Measurements from ENCODE around the gene FAT1. TPM values are rescaled to one million over a fixed set of nuclear protein-coding genes. Genes with fewer than 3 reads are reported as not detected.

Gene FAT1, protein sequence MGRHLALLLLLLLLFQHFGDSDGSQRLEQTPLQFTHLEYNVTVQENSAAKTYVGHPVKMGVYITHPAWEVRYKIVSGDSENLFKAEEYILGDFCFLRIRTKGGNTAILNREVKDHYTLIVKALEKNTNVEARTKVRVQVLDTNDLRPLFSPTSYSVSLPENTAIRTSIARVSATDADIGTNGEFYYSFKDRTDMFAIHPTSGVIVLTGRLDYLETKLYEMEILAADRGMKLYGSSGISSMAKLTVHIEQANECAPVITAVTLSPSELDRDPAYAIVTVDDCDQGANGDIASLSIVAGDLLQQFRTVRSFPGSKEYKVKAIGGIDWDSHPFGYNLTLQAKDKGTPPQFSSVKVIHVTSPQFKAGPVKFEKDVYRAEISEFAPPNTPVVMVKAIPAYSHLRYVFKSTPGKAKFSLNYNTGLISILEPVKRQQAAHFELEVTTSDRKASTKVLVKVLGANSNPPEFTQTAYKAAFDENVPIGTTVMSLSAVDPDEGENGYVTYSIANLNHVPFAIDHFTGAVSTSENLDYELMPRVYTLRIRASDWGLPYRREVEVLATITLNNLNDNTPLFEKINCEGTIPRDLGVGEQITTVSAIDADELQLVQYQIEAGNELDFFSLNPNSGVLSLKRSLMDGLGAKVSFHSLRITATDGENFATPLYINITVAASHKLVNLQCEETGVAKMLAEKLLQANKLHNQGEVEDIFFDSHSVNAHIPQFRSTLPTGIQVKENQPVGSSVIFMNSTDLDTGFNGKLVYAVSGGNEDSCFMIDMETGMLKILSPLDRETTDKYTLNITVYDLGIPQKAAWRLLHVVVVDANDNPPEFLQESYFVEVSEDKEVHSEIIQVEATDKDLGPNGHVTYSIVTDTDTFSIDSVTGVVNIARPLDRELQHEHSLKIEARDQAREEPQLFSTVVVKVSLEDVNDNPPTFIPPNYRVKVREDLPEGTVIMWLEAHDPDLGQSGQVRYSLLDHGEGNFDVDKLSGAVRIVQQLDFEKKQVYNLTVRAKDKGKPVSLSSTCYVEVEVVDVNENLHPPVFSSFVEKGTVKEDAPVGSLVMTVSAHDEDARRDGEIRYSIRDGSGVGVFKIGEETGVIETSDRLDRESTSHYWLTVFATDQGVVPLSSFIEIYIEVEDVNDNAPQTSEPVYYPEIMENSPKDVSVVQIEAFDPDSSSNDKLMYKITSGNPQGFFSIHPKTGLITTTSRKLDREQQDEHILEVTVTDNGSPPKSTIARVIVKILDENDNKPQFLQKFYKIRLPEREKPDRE (N-terminal part only)
- 10 to 100 TPM; 73.1 to 95.6 (median 76.5) TPM for total RNA-seq

DNA sequence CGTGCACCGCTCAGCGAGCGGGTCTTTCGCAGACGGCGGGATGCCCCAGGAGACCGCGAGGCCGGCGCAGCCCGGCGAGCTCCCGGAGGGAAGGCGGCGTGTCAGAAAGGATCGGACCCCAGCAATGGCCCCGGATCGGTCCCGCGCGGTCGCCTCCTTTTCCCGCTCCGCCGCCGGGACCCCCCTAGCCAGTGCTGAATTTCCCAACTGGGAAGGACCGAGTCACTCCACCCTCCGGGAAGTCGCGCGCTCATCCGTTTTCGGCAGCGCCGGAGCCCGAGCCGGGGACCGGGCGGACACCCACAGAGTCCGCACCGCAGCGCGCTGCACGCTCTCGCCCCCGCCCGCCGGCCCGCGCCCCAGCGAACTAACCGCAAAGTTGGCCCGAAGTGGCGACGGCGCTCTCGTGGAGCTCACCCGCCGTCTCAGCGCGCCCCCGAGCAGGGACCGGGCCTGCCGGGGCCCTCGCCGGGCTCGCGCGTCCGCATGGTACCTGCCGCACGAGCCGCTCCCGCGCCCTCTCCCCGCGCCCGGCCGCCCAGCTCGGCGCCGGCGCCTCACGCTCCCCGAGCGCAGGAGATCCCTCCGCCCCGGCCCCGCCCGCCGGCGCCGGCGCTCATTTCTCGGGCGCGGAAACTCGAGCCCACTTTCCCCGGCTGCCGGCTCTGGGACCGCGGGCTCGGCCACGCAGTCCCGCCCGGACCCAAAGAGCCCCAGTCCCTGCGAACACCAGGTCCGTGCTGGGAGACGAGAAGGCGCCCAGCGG is at the start of gene FAT1:
FAT1 (minus strand) TSS at position 565 of the 766 bp plus-strand sequence. CDS start 14,029 bp downstream, outside the sequence.
- H3K4me1 ChIP-seq: peaks cover 0 to 4% of the 10 kb centered on the region in 2 donors
- TF ChIP-seq, protein P1, sequence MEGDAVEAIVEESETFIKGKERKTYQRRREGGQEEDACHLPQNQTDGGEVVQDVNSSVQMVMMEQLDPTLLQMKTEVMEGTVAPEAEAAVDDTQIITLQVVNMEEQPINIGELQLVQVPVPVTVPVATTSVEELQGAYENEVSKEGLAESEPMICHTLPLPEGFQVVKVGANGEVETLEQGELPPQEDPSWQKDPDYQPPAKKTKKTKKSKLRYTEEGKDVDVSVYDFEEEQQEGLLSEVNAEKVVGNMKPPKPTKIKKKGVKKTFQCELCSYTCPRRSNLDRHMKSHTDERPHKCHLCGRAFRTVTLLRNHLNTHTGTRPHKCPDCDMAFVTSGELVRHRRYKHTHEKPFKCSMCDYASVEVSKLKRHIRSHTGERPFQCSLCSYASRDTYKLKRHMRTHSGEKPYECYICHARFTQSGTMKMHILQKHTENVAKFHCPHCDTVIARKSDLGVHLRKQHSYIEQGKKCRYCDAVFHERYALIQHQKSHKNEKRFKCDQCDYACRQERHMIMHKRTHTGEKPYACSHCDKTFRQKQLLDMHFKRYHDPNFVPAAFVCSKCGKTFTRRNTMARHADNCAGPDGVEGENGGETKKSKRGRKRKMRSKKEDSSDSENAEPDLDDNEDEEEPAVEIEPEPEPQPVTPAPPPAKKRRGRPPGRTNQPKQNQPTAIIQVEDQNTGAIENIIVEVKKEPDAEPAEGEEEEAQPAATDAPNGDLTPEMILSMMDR (IDR thresholded peaks at IDR 0.05): no peak
- TF ChIP-seq POLR2A (IDR thresholded peaks at IDR 0.05): peak; percentile 38 to 78
- H3K9me3 ChIP-seq: no peaks in the 10 kb centered on the region
- no peaks in the 10 kb centered on the region for H3K27me3 ChIP-seq
- WGBS, 2 donors: 2 to 7% methylated on average over 9 to 17 of the region's 112 CpGs
- peak within 1 kb of the TSS; percentile 31 to 70 (median 65) for H3K4me3 ChIP-seq (replicated peaks in 1 of 3)
- no peaks in the 10 kb centered on the region for H3K36me3 ChIP-seq
- intact Hi-C loops (cut with DNase I): no loop called here
- peak within 1 kb of the TSS; percentile 87 to 96 (median 91) for H3K27ac ChIP-seq
- peak; percentile 62 to 74 for DNase-seq

DNA sequence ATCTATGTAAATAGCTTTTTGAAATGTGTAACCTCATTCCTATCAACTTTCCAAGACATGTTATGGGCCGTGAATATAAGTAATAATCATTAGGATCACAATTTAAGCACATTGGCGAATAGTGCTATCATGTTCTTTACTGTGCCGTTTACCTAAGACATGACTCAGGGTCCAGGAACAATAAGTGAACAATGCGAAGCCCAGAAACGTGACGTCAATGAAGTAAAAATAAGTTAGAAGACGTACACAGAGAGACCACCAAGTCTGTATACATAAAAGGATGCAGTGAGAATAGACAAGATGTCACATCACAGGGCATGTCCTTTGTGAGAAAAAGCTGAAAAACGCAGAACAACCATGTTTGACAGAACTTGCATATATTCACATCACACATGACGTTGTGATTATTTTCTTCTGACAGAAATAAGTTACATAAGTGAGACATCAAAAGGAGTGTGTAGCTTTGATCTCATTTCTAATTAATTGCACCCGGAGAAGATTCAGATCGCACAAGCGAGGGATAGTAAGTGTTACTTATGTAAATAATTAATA is 49.4 kb upstream of the FAT1 start:
- Histone ChIP-seq H3K9me3 (no peaks in the 10 kb centered on the region), H3K27me3 (no peaks in the 10 kb centered on the region), H3K4me3 (replicated peaks in 1 of 3) (no peak overlapping the region), H3K36me3 (no peaks in the 10 kb centered on the region), H3K27ac (no peak overlapping the region), H3K4me1 (no peaks in the 10 kb centered on the region)
- WGBS, 2 donors: 86 to 87% methylated on average over 12 of the region's 12 CpGs
- no peak for DNase-seq
- intact Hi-C loops (cut with DNase I): no loop called here
- no peak for TF ChIP-seq POLR2A (IDR thresholded peaks at IDR 0.05)
- TF ChIP-seq, protein P1 (IDR thresholded peaks at IDR 0.05): no peak

DNA sequence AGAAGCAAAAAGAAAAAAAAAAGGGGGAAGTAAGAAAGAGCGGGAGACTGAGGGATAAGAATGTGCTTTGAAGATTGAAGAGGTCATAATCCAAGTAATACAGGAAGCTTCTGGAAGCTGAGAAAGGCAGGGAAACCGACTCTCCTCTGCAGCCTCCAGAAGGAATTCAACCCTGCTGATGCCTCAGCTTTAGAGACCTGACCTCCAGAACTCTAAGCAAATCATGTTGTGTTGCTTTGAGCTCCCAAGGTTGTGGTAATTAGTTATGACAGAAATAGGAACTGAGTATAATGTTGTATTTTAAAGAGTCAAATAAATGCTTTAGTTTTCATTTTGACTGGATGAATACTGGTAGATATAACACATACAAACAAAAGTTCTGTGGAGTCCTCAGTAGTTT is 48.0 kb upstream of the FAT1 start:
- WGBS, 2 donors: 75 to 77% methylated on average over 2 of the region's 2 CpGs
- Histone ChIP-seq H3K9me3 (no peaks in the 10 kb centered on the region), H3K27me3 (no peaks in the 10 kb centered on the region), H3K4me3 (replicated peaks in 1 of 3) (no peak overlapping the region), H3K27ac (no peak overlapping the region), H3K36me3 (no peaks in the 10 kb centered on the region), H3K4me1 (no peaks in the 10 kb centered on the region)
- no peak for DNase-seq
- intact Hi-C loops (cut with DNase I): no loop called here
- no peak for TF ChIP-seq POLR2A (IDR thresholded peaks at IDR 0.05)
- TF ChIP-seq, protein P1 (IDR thresholded peaks at IDR 0.05): no peak

DNA sequence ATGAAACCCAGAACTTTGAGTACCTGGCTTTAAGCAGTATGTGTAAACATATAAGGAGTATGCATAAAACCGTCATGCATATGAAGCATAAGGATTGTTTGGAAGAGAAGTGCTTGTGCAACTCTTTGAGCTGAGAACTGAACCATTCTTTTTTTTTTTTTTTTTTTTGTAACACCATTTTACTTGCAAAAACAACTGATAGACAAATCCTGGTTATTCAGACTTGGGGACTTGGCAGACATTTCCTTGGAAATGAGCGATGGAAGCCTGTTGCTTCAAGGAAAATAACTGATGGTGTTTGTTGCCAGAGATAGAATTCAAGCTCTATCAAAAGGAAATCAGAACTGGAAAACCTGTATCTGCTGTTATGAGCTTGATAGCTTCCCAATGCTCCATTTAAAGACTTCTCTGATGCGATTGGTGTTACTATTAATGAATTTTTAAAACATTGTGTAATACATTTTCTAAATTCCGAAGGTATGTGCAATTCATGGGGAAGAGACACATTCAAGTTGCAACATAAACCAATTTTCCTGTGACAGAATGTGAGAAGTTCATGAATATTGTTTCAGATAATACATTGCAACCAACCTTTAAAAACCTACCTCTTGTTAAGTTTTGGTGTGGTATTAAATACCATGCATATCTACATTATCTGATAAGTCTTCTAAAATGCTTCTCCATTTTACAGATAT is 47.0 kb upstream of the FAT1 start:
- H3K4me1 ChIP-seq: no peaks in the 10 kb centered on the region
- intact Hi-C loops (cut with DNase I): no loop called here
- H3K4me3 ChIP-seq (replicated peaks in 1 of 3): no peak overlapping the region
- H3K36me3 ChIP-seq: no peaks in the 10 kb centered on the region
- H3K27me3 ChIP-seq: no peaks in the 10 kb centered on the region
- H3K27ac ChIP-seq: no peak overlapping the region
- WGBS, 2 donors: 82 to 91% methylated on average over 4 of the region's 4 CpGs
- DNase-seq: no peak
- TF ChIP-seq, protein P1 (IDR thresholded peaks at IDR 0.05): no peak
- TF ChIP-seq POLR2A (IDR thresholded peaks at IDR 0.05): no peak
- H3K9me3 ChIP-seq: no peaks in the 10 kb centered on the region

Data from thyroid gland (tissue), 4 donors.